HT-29 (cell line): ENCODE data around the gene PTGER4. TPM values are rescaled to one million over a fixed set of nuclear protein-coding genes. Genes with fewer than 3 reads are reported as not detected.
"Not testable (repeated sequence)": the region's sequence is repeated elsewhere in the genome, so short reads cannot be mapped to it uniquely, and the experiment has no call there.

Source experiments
- DNase-seq: peaks from one replicate; pipeline ENCODE4 v3.0.0-alpha.2; 2015; ENCODE audit warnings: low spot score
- total RNA-seq: library from RNA; depleted of rRNA; stranded (reverse); fragments of >200 nt; shearing (Covaris generic); gene quantifications from 2 replicates; pipeline ENCODE4 v1.2.3, GENCODE V29; 2014

PTGER4 gene
- total RNA-seq, 1 experiment from 2014 or later, result 3.6 TPM

GRCh38 chr5:40689438-40689837, 9.7 kb downstream of the PTGER4 start:
- peak; percentile 67 for DNase-seq

GRCh38 chr5:40690267-40690666, 10.6 kb downstream of the PTGER4 start:
- DNase-seq, result no peak

DNA sequence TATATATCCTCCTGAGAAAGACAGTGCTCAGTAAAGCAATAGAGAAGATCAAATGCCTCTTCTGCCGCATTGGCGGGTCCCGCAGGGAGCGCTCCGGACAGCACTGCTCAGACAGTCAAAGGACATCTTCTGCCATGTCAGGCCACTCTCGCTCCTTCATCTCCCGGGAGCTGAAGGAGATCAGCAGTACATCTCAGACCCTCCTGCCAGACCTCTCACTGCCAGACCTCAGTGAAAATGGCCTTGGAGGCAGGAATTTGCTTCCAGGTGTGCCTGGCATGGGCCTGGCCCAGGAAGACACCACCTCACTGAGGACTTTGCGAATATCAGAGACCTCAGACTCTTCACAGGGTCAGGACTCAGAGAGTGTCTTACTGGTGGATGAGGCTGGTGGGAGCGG, 12.2 kb downstream of the PTGER4 start:
- DNase-seq, result no peak

- DNase-seq, result no peak
These were observed 14.7 kb downstream of the PTGER4 start for GRCh38 chr5:40694433-40694832.

GRCh38 chr5:40700116-40700782, 20.5 kb downstream of the PTGER4 start:
- peak; percentile 31 for DNase-seq

DNA sequence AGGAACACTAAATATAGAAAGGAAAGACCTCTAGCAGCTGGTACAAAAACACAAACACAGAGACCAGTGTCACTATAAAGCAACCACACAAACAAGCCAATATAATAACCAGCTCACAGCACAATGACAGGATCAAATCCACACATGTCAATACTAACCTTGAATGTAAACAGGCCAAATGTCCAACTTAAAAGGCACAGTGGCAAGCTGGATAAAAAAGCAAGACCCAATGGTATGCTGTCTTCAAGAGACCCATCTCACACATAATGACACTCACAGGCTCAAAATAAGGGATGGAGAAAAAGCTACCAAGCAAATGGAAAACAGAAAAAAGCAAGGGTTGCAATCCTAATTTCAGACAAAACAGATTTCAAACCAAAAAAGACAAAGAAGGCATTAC, 22.3 kb downstream of the PTGER4 start:
- DNase-seq, result not testable (repeated sequence)

DNA sequence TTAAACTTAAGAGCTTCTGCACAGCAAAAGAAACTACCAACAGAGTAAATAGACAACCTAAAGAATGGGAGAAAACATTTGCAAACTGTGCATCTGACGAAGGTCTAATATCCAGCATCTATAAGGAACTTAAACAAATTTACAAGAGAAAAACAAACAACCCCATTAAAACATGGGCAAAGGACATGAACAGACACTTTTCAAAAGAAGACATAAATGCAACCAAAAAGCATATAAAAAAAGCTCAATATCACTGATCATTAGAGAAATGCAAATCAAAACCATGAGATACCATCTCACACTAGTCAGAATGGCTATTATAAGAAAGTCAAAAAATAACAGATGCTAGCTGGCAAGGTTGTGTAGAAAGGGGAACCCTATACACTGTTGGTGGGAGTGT, 25.8 kb downstream of the PTGER4 start:
- not testable (repeated sequence) for DNase-seq

DNA sequence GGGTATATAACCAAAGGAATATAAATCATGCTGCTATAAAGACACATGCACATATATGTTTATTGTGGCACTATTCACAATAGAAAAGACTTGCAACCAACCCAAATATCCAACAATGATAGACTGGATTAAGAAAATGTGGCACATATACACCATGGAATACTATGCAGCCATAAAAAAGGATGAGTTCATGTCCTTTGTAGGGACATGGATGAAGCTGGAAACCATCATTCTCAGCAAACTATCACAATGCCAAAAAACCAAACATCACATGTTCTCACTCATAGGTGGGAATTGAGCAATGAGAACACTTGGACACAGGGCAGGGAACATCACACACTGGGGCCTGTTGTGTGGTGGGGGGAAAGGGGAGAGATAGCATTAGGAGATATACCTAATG, 30.9 kb downstream of the PTGER4 start:
- not testable (repeated sequence) for DNase-seq

DNA sequence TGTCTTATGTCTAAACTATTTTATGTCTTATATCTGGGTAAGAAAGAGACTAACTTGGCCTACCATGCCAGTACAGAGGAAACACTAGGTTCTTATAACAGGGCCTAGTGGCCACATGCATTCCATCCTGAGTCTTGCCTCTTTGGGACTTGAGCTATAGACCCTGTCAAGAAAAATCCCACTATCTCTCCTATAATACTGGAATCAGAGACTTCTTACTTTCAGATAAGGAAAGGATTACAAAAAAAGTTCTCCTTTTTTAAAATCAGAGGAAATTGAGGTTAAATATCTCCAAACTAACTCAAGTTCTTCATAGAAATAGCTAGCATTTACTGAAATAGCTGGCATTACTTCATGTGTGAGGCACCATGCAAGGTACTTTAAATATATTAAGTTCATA, 34.3 kb downstream of the PTGER4 start:
- DNase-seq, result no peak

GRCh38 chr5:40716000-40716399, 36.3 kb downstream of the PTGER4 start:
- DNase-seq, result peak; percentile 45

- no peak for DNase-seq
These were observed 36.9 kb downstream of the PTGER4 start for GRCh38 chr5:40716590-40716989.

GRCh38 chr5:40717281-40717680, 37.6 kb downstream of the PTGER4 start:
- no peak for DNase-seq

GRCh38 chr5:40720069-40720468, 40.4 kb downstream of the PTGER4 start:
- no peak for DNase-seq

DNA sequence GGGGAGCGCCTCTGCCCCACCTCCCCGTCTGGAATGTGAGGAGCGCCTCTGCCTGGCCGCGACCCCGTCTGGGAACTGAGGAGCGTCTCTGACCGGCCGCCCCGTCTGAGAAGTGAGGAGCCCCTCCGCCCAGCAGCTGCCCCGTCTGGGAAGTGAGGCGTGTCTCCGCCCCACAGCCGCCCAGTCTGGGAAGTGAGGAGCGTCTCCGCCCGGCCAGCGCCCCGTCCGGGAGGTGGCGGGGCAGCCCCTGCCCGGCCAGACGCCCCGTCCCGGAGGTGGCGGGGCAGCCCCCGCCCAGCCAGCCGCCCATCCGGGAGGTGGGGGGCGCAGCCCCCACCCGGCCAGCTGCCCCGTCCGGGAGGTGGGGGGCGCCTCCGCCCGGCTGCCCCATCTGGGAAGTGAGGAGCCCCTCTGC, 42.8 kb downstream of the PTGER4 start:
- not testable (repeated sequence) for DNase-seq

DNA sequence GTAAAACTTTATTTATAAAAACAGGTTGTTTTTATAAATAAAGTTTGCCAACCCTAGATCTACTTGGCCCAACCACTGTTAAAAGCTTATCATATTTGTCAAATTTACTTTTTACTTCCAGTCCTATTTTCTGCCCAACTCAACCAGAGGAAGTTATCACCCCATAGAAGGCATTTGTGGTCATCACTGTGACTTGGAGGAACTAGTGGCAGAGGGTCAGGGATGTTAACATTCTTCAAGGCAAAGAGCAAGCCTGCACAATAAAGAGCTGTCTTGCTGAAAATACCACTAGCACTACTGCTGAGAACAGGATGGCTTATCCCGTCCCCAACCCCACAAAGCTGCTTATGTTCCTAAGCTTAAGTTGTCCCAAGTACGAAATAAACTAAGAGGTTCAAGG, 53.7 kb downstream of the PTGER4 start:
- no peak for DNase-seq

- DNase-seq, result peak; percentile 61
These were observed 54.3 kb downstream of the PTGER4 start for GRCh38 chr5:40733879-40734563.

DNA sequence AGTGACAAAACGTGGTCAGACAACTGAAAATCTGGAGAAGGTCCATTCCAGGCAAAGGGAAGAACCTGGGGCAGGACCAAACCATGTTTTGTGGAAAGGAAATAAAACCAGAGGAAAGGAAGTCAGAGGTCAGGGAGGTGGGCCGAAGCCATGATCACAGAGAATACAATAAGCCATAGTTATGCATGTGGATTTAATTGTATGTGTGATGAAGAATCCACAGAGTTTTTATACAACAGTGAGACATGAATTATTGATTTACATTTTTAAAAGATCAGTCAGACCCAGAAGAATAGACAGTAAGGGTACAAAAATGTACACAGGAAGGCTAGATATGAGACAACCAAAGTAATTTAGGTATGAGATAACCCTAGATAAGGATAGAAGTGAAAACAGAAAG, 55.3 kb downstream of the PTGER4 start:
- no peak for DNase-seq

DNA sequence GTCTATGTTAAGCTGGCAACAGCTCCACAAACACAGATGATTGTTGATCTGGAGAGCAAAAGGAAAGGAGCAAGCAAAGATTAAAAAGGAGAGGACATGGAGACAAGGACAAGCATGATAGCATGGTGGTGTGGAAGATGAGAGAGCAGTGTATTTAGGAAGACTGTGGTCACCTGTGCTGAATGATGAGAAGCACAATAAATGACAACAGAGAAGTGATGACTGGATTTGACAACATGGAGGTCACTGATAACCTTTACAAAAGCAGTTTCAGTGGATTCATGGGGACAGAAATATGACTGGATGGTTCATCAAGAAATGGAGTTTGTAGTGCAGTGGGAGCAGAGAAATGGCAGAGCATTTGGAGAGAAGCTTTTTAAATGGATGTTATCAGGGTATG, 55.9 kb downstream of the PTGER4 start:
- no peak for DNase-seq

GRCh38 chr5:40736103-40736875, 56.6 kb downstream of the PTGER4 start:
- DNase-seq, result peak; percentile 88

- no peak for DNase-seq
These were observed 58.8 kb downstream of the PTGER4 start for GRCh38 chr5:40738502-40738901.
